ENCODE data around the gene GALR1.

Gene GALR1

DNA sequence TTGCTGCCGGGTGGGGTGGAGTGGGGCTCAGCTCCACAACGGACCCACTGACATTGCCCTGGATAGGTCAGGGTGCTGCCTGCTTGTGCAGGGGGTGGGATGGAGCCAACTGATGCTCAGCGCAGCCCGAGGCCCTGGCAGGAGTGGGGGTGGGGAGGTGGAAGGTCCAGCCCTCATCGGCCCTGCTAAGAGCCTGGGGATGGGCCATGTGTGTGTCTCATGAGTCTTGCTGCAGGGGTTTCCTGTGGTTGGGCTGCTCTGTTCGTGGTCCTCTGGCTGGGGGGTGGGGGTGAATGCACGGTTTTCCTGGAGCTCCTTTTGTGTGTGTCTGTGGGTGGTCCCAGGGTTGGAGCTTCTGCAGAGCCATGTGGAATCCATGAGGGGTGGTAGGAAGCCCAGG, 39.4 kb upstream of the GALR1 start:
- Mint-ChIP-seq H3K4me3 (no peak overlapping the region), H3K4me1 (peaks cover 29% of the 10 kb centered on the region), H3K27me3 (ENCODE audit: low read depth) (peaks cover 4% of the 10 kb centered on the region), H3K9me3 (no peaks in the 10 kb centered on the region), H3K27ac (no peak overlapping the region), H3K36me3 (ENCODE audit: low read depth) (no peaks in the 10 kb centered on the region)
- TF ChIP-seq, protein P1, sequence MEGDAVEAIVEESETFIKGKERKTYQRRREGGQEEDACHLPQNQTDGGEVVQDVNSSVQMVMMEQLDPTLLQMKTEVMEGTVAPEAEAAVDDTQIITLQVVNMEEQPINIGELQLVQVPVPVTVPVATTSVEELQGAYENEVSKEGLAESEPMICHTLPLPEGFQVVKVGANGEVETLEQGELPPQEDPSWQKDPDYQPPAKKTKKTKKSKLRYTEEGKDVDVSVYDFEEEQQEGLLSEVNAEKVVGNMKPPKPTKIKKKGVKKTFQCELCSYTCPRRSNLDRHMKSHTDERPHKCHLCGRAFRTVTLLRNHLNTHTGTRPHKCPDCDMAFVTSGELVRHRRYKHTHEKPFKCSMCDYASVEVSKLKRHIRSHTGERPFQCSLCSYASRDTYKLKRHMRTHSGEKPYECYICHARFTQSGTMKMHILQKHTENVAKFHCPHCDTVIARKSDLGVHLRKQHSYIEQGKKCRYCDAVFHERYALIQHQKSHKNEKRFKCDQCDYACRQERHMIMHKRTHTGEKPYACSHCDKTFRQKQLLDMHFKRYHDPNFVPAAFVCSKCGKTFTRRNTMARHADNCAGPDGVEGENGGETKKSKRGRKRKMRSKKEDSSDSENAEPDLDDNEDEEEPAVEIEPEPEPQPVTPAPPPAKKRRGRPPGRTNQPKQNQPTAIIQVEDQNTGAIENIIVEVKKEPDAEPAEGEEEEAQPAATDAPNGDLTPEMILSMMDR (IDR thresholded peaks at IDR 0.05; ENCODE audit: unreplicated experiment in 3 of 3), result no peak

DNA sequence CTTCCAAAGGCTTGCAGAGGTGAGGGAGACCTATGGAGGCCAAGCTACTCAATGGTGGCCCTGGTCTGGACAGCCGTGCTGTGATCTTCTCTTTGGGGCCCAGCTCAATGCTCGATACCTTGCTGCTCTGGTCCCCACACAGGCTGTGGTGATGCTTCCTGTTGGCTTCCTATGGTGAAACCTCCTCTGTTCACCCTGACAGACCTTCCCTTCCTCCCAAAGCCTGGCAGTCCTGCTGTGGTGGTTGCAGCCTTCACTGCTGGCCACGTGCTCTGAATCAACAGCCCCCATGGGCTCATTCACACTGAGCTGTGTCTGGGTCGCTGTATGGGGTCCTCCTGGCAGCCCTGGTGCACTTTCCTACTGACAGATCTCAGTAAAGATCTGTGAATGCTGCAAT, 31.0 kb upstream of the GALR1 start:
- TF ChIP-seq, protein P1 (IDR thresholded peaks at IDR 0.05; ENCODE audit: unreplicated experiment in 3 of 3), result no peak
- Mint-ChIP-seq H3K27me3 (ENCODE audit: low read depth) (peaks cover 4% of the 10 kb centered on the region), H3K4me1 (no peaks in the 10 kb centered on the region), H3K27ac (no peak overlapping the region), H3K9me3 (peaks cover 2% of the 10 kb centered on the region), H3K4me3 (no peak overlapping the region), H3K36me3 (ENCODE audit: low read depth) (no peaks in the 10 kb centered on the region)

DNA sequence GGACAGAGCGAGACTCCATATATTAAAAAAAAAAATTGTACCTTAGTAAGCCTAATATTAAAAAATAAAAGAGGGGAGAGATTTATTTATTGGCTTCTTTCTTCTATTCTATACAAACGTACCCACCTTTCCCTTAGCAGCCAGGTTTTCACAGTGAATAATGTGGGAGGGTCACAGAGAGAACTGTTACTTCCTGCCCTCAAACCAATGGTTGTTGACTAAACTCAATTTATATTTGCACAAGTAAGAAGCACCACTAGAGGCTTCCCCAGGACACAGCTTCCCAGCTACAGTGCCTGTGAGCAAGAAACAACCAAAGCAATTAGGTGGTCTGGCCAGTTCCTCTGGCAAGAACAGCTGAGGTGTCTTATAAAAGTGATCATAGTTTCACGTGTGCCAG, 28.9 kb upstream of the GALR1 start:
- Mint-ChIP-seq H3K27ac (no peak overlapping the region), H3K27me3 (ENCODE audit: low read depth) (peaks cover 4% of the 10 kb centered on the region), H3K4me3 (no peak overlapping the region), H3K36me3 (ENCODE audit: low read depth) (no peaks in the 10 kb centered on the region), H3K4me1 (no peaks in the 10 kb centered on the region), H3K9me3 (peaks cover 2% of the 10 kb centered on the region)
- TF ChIP-seq, protein P1 (IDR thresholded peaks at IDR 0.05; ENCODE audit: unreplicated experiment in 3 of 3), result no peak

DNA sequence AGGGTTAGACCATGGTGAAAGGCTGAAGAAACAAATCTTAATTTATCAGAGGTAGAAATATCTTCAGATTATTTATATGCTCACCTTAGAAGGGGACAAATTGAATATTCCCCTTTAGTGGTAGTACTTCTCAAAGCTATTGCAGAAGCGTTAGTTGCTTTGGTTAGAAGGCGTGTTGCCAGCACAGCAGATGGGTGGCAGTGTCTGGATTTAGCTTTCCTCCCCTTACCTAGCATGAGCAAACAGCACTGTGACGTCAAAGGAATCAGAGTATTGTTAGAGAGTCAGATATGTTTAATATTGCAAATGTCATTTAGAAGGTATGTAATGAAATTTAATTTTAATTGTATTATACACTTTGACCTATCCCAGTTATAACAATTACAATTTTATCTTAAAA, 27.2 kb upstream of the GALR1 start:
- Mint-ChIP-seq H3K27ac (no peak overlapping the region), H3K4me1 (peaks cover under 1% of the 10 kb centered on the region), H3K4me3 (no peak overlapping the region), H3K27me3 (ENCODE audit: low read depth) (peaks cover 4% of the 10 kb centered on the region), H3K36me3 (ENCODE audit: low read depth) (no peaks in the 10 kb centered on the region), H3K9me3 (peaks cover 2% of the 10 kb centered on the region)
- TF ChIP-seq, protein P1 (IDR thresholded peaks at IDR 0.05; ENCODE audit: unreplicated experiment in 3 of 3), result no peak

DNA sequence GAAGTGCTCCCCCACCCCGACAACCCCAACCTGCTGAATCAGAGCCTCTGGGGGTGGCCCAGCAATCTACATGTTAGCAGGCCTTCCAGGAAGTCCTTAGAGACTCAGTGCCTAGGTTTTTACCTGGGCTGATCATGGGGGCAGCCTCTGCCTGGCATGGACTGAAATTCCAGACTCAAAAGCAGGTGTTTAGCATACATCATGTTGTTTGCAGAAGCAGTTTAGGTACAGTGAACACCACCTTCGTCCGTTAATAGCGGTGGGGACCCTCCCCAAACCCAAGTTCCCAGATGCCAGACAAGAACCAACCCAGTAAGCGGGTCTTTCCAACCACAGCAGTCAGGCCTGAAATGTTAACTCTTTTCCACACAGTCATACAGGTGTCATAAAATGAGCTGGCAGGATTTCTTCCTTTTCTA, 26.4 kb upstream of the GALR1 start:
- Mint-ChIP-seq H3K27ac (no peak overlapping the region), H3K4me3 (no peak overlapping the region), H3K36me3 (ENCODE audit: low read depth) (no peaks in the 10 kb centered on the region), H3K27me3 (ENCODE audit: low read depth) (peaks cover 4% of the 10 kb centered on the region), H3K4me1 (peaks cover 6% of the 10 kb centered on the region), H3K9me3 (peaks cover 2% of the 10 kb centered on the region)
- TF ChIP-seq, protein P1 (IDR thresholded peaks at IDR 0.05; ENCODE audit: unreplicated experiment in 3 of 3), result no peak

DNA sequence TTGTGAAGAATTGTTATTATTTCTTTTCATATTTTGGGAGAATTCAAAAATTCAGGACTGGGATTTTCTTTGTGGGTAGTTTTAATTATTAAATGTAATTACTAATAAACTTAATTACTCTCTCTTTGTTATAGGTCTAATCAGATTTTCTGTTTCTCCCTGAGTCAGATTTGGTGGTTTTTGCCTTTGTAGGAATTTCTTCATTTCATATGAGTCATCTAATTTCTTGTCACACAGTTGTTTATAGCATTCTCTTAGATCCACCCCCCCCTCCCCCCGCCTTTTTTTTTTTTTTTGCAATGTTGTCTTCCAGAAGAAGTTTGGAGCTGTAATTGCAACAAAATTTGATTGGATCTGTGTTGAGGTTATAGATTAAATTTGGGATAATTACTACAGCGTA, 26.0 kb upstream of the GALR1 start:
- Mint-ChIP-seq H3K4me3 (no peak overlapping the region), H3K27ac (no peak overlapping the region), H3K9me3 (peaks cover 2% of the 10 kb centered on the region), H3K36me3 (ENCODE audit: low read depth) (no peaks in the 10 kb centered on the region), H3K27me3 (ENCODE audit: low read depth) (peaks cover 2% of the 10 kb centered on the region), H3K4me1 (peaks cover 6% of the 10 kb centered on the region)
- TF ChIP-seq, protein P1 (IDR thresholded peaks at IDR 0.05; ENCODE audit: unreplicated experiment in 3 of 3), result no peak

Measured in nephron (organoid).